A549 (cell line): ENCODE measurements around the gene MSI2.

Experiments used
- PHF8 ChIP-seq: fragments of 200-600 bp; sonication (generic); IDR thresholded peaks from 2 replicates; pipeline ENCODE4 v1.6.1; 2016; ENCODE audit warnings: low read depth, mild to moderate bottlenecking, antibody characterized with exemption, moderate library complexity, borderline replicate concordance
- TF ChIP-seq, protein P1 (sequence below): fragments of >200 bp; sonication (Bioruptor Twin); formaldehyde crosslinking; IDR thresholded peaks from 3 replicates; pipeline ENCODE4 v1.5.1; 2016

DNA sequence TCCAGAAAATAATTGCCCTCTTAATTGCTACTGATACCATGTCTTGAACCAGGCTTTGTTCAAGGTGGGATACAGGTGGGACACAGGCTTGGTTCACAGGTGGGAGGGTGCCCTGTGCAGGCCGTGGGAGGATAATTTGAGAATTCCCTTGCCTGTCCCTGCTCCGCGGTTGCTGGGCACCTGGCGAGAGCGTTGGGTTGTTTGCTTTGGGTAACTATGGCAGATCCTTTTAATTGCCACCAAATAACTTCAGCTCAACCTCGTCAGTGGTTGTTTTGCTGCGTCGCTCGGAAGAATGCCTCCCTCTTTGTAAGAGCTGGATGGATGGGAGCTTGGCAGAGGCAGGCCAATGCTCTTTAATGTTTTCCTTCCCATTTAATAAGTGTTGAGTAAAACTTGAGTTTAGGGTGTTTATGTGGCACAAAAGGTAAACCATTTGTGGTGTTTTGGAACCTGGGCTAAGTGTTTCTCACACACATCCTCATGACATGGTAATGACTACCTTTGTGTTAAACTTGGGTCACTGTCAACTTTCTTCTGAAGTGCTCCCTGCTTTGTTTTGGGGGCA, 202.5 kb downstream of the MSI2 start:
- TF ChIP-seq, protein P1, sequence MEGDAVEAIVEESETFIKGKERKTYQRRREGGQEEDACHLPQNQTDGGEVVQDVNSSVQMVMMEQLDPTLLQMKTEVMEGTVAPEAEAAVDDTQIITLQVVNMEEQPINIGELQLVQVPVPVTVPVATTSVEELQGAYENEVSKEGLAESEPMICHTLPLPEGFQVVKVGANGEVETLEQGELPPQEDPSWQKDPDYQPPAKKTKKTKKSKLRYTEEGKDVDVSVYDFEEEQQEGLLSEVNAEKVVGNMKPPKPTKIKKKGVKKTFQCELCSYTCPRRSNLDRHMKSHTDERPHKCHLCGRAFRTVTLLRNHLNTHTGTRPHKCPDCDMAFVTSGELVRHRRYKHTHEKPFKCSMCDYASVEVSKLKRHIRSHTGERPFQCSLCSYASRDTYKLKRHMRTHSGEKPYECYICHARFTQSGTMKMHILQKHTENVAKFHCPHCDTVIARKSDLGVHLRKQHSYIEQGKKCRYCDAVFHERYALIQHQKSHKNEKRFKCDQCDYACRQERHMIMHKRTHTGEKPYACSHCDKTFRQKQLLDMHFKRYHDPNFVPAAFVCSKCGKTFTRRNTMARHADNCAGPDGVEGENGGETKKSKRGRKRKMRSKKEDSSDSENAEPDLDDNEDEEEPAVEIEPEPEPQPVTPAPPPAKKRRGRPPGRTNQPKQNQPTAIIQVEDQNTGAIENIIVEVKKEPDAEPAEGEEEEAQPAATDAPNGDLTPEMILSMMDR: no peak
- TF ChIP-seq PHF8: no peak
